Aorta (tissue), 5 donors: ENCODE measurements around the gene SHISA5. TPM values are rescaled to one million over a fixed set of nuclear protein-coding genes. Genes with fewer than 3 reads are reported as not detected.

Source experiments
- ATAC-seq: fragments of 200-7000 bp; cut with Tn5 transposase; one replicate; pipeline ENCODE4 v1.9.1; 2022; ENCODE audit warnings: moderate library complexity; ENCODE audit not compliant: low FRiP score
- DNase-seq, 2 donors: peaks; one replicate each; pipeline ENCODE4 v3.0.0-alpha.2; 2020
- H3K27ac ChIP-seq, 2 donors: one replicate each; pipeline ENCODE4 v1.5.1; 2013; ENCODE audit warnings: low read length in 2 of 2, mild to moderate bottlenecking in 2 of 2, moderate library complexity in 2 of 2, control low read depth in 1 of 2, inconsistent platforms in 1 of 2, low read depth in 1 of 2
- H3K27me3 ChIP-seq, 2 donors: one replicate each; pipeline ENCODE4 v1.6.1; 2013; ENCODE audit warnings: control low read depth in 1 of 2, low read length in 1 of 2, mild to moderate bottlenecking in 1 of 2, moderate library complexity in 1 of 2; ENCODE audit not compliant: insufficient read depth in 2 of 2, control insufficient read depth in 1 of 2
- H3K36me3 ChIP-seq, 2 donors: one replicate each; pipeline ENCODE4 v1.6.1; 2013; ENCODE audit warnings: control low read depth in 1 of 2, low read length in 1 of 2, mild to moderate bottlenecking in 1 of 2; ENCODE audit not compliant: insufficient read depth in 2 of 2, control insufficient read depth in 1 of 2
- H3K4me1 ChIP-seq, 2 donors: one replicate each; pipeline ENCODE4 v1.6.1; 2013; ENCODE audit warnings: low read length in 2 of 2, control low read depth in 1 of 2, mild to moderate bottlenecking in 1 of 2, moderate library complexity in 1 of 2; ENCODE audit not compliant: insufficient read depth in 2 of 2, control insufficient read depth in 1 of 2
- H3K4me3 ChIP-seq, 2 donors: one replicate each; pipeline ENCODE4 v1.5.1; 2013; ENCODE audit warnings: low read length in 2 of 2, control low read depth in 1 of 2, mild to moderate bottlenecking in 1 of 2
- H3K9me3 ChIP-seq: one replicate; pipeline ENCODE4 v1.6.1; 2013; ENCODE audit warnings: mild to moderate bottlenecking, low read length; ENCODE audit not compliant: control insufficient read depth
- WGBS, 2 donors: extraction: QIAGEN DNeasy Blood & Tissue Kit; methylation state at CpG; one replicate each; pipeline ENCODE4 v1.1.7; 2013; 5-methylcytosine and 5-hydroxymethylcytosine counted together
- intact Hi-C, 2 donors: fragments of 100-400 bp; cut with DNase I; formaldehyde crosslinking; loops; one replicate each; pipeline versions ENCODE4 v1.14.2 to v1.15.0; 2022
- polyA plus RNA-seq, 2 donors: library from polyadenylated mRNA; stranded (reverse); fragments of 200-250 nt; gene quantifications; one replicate each; pipeline ENCODE4 v1.2.3, GENCODE V29; 2013
- total RNA-seq, 2 donors: library from RNA; stranded (reverse); fragmentation: NEBNext Ultra II Directional; extraction: Animal tissue kit (Norgen Biotek cat#: 25700); gene quantifications; one replicate each; pipeline ENCODE4 v1.2.1, GENCODE V29; 2021
- donor health status: healthy with polysubstance abuse.
- donor health status: Bipolar disorder and iron deficiency.
- donor health status: DM: no; HTN: no; CAD: no.
- donor health status: DM: no; HTN: no; CAD: no.
- donor health status: DM: yes; HTN: yes; CAD: no.

Gene SHISA5
- total and polyA plus RNA-seq, 4 donors = 64.2 to 183 (median 142) TPM

- H3K27ac ChIP-seq = peak overlapping the region in 1 of 2 donors; percentile 26
- H3K27me3 ChIP-seq = no peaks in the 10 kb centered on the region
- intact Hi-C loops = no loop called here
- no peak overlapping the region for H3K4me3 ChIP-seq
- no peaks in the 10 kb centered on the region for H3K4me1 ChIP-seq
- ATAC-seq (peak; percentile 3), DNase-seq (no peak)
- 11 to 14% methylated on average over 12 to 13 of the region's 13 CpGs for WGBS, 2 donors
- no peaks in the 10 kb centered on the region for H3K36me3 ChIP-seq
- no peaks in the 10 kb centered on the region for H3K9me3 ChIP-seq
Measured at GRCh38 chr3:48425281-48425812, 78.6 kb downstream of the SHISA5 start.

GRCh38 chr3:48423883-48424695 lies 79.9 kb downstream of the SHISA5 start:
- intact Hi-C loops = no loop called here
- no peak for DNase-seq
- H3K4me3 ChIP-seq = no peak overlapping the region
- no peak overlapping the region for H3K27ac ChIP-seq
- WGBS, 2 donors = 86 to 89% methylated on average over 27 of the region's 27 CpGs
- no peaks in the 10 kb centered on the region for H3K9me3 ChIP-seq
- ATAC-seq = no peak
- no peaks in the 10 kb centered on the region for H3K27me3 ChIP-seq
- H3K4me1 ChIP-seq = no peaks in the 10 kb centered on the region
- H3K36me3 ChIP-seq = no peaks in the 10 kb centered on the region

- WGBS, 2 donors = 74 to 77% methylated on average over 24 to 25 of the region's 25 CpGs
- Histone ChIP-seq H3K27me3 (no peaks in the 10 kb centered on the region), H3K9me3 (no peaks in the 10 kb centered on the region), H3K4me1 (no peaks in the 10 kb centered on the region), H3K4me3 (no peak overlapping the region), H3K36me3 (no peaks in the 10 kb centered on the region), H3K27ac (no peak overlapping the region)
- intact Hi-C loops = no loop called here
- no peak for DNase-seq
- no peak for ATAC-seq
Measured at GRCh38 chr3:48423241-48423882, 80.6 kb downstream of the SHISA5 start.

GRCh38 chr3:48422681-48423080 lies 81.3 kb downstream of the SHISA5 start:
- Histone ChIP-seq H3K9me3 (no peaks in the 10 kb centered on the region), H3K27me3 (no peaks in the 10 kb centered on the region), H3K4me3 (no peak overlapping the region), H3K36me3 (peaks cover 0 to 2% of the 10 kb centered on the region in 2 donors), H3K27ac (no peak overlapping the region), H3K4me1 (no peaks in the 10 kb centered on the region)
- intact Hi-C loops = no loop called here
- no peak for ATAC-seq
- no peak for DNase-seq
- WGBS, 2 donors = 82 to 85% methylated on average over 8 of the region's 8 CpGs

GRCh38 chr3:48422272-48422671 lies 81.7 kb downstream of the SHISA5 start:
- WGBS, 2 donors = 93 to 97% methylated on average over 3 of the region's 3 CpGs
- Histone ChIP-seq H3K9me3 (no peaks in the 10 kb centered on the region), H3K27ac (no peak overlapping the region), H3K4me1 (no peaks in the 10 kb centered on the region), H3K27me3 (no peaks in the 10 kb centered on the region), H3K36me3 (peaks cover 0 to 2% of the 10 kb centered on the region in 2 donors), H3K4me3 (no peak overlapping the region)
- no peak for DNase-seq
- no peak for ATAC-seq
- intact Hi-C loops = no loop called here

GRCh38 chr3:48420561-48420960 lies 83.4 kb downstream of the SHISA5 start:
- no peaks in the 10 kb centered on the region for H3K9me3 ChIP-seq
- 92 to 93% methylated on average over 14 of the region's 14 CpGs for WGBS, 2 donors
- intact Hi-C loops = no loop called here
- no peaks in the 10 kb centered on the region for H3K4me1 ChIP-seq
- H3K27me3 ChIP-seq = no peaks in the 10 kb centered on the region
- H3K4me3 ChIP-seq = no peak overlapping the region
- peaks cover 0 to 5% of the 10 kb centered on the region in 2 donors for H3K36me3 ChIP-seq
- DNase-seq (no peak), ATAC-seq (no peak)
- H3K27ac ChIP-seq = no peak overlapping the region

GRCh38 chr3:48419597-48419996 lies 84.4 kb downstream of the SHISA5 start:
- H3K9me3 ChIP-seq = no peaks in the 10 kb centered on the region
- peaks cover 0 to 8% of the 10 kb centered on the region in 2 donors for H3K36me3 ChIP-seq
- no peaks in the 10 kb centered on the region for H3K4me1 ChIP-seq
- no peaks in the 10 kb centered on the region for H3K27me3 ChIP-seq
- ATAC-seq = no peak
- H3K4me3 ChIP-seq = no peak overlapping the region
- intact Hi-C loops = no loop called here
- H3K27ac ChIP-seq = no peak overlapping the region
- 89 to 91% methylated on average over 17 of the region's 17 CpGs for WGBS, 2 donors
- no peak for DNase-seq

GRCh38 chr3:48419149-48419548 lies 84.8 kb downstream of the SHISA5 start:
- intact Hi-C loops = no loop called here
- no peak overlapping the region for H3K27ac ChIP-seq
- no peak overlapping the region for H3K4me3 ChIP-seq
- no peaks in the 10 kb centered on the region for H3K4me1 ChIP-seq
- H3K27me3 ChIP-seq = no peaks in the 10 kb centered on the region
- H3K9me3 ChIP-seq = no peaks in the 10 kb centered on the region
- 90 to 92% methylated on average over 9 of the region's 9 CpGs for WGBS, 2 donors
- DNase-seq (peak in 1 of 2 donors; percentile 17), ATAC-seq (no peak)
- H3K36me3 ChIP-seq = peaks cover 0 to 8% of the 10 kb centered on the region in 2 donors
